HG02763 (cell line): ENCODE results near the gene RNF180.
A peak's percentile ranks its signal among the peaks of the same experiment; 100 is the strongest.
"Not testable (repeated sequence)": the region's sequence is repeated elsewhere in the genome, so short reads cannot be mapped to it uniquely, and the experiment has no call there.

Experiments used
- ATAC-seq: cut with Tn5 transposase; IDR thresholded peaks from one replicate; pipeline ENCODE4 v1.9.1; 2021; ENCODE audit warnings: mild to moderate bottlenecking, moderate library complexity; ENCODE audit not compliant: unreplicated experiment

The RNF180 gene

GRCh38 chr5:64344501-64344900 lies 178.9 kb downstream of the RNF180 start:
- ATAC-seq = no peak

GRCh38 chr5:64347309-64347708 lies 181.7 kb downstream of the RNF180 start:
- no peak for ATAC-seq

DNA sequence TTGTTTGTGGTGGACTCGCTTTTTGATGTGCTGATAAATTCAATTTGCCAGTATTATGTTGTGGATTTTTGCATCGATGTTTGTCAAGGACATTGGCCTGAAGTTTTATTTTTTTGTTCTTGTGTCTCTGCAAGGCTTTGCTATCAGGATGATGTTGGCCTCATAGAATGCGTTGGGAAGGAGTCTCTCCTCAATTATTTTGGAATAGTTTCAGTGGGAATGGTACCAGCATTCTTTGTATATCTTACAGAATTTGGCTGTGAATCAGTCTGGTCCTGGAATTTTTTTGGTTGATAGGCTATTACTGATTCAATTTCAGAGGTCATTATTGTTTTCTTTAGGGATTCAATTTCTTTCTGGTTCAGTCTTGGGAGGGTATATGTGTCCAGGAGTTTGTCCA lies 198.8 kb downstream of the RNF180 start:
- ATAC-seq = no peak

GRCh38 chr5:64384765-64385164 lies 219.1 kb downstream of the RNF180 start:
- peak; percentile 77 for ATAC-seq

GRCh38 chr5:64397552-64397951 lies 231.9 kb downstream of the RNF180 start:
- ATAC-seq = no peak

GRCh38 chr5:64398735-64399134 lies 233.1 kb downstream of the RNF180 start:
- ATAC-seq = not testable (repeated sequence)

- not testable (repeated sequence) for ATAC-seq
Measured at GRCh38 chr5:64407103-64407825, 241.6 kb downstream of the RNF180 start.

DNA sequence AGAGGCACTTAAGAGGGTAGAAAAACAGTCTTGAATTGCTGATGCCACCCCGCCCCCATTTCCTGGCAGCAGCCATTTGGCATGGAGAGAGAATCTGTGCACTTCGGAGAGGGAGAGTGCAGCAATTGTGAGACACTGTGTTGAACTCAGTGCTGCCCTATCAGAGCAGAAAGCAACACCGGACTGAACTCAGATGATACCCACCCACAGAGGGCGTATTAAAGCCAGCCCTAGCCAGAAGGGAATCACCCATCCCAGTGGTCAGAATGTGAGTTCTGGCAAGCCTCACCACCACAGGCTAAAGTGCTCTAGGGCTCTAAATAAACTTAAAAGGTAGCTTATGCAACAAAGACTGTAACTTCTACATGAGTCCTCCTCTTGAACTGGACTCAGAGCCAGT lies 251.7 kb downstream of the RNF180 start:
- ATAC-seq = no peak

GRCh38 chr5:64418013-64418412 lies 252.4 kb downstream of the RNF180 start:
- no peak for ATAC-seq
